Skin epidermis (tissue), 12 donors: ENCODE measurements around the gene CEP131.

Experiments used
- H3K27ac ChIP-seq, 21 experiments: fragments of 200-600 bp; sonication (generic) in 11 of 21; one replicate each; pipeline ENCODE4 v1.5.0; 2020; ENCODE audit warnings: mild to moderate bottlenecking in 3 of 21, inconsistent platforms in 2 of 21, moderate library complexity in 2 of 21
- H3K4me3 ChIP-seq, 7 experiments: fragments of 200-600 bp; sonication (generic) in 2 of 7; one replicate each; pipeline ENCODE4 v1.5.0; 2020; ENCODE audit warnings: inconsistent platforms in 2 of 7, mild to moderate bottlenecking in 2 of 7, moderate library complexity in 1 of 7

The CEP131 gene

DNA sequence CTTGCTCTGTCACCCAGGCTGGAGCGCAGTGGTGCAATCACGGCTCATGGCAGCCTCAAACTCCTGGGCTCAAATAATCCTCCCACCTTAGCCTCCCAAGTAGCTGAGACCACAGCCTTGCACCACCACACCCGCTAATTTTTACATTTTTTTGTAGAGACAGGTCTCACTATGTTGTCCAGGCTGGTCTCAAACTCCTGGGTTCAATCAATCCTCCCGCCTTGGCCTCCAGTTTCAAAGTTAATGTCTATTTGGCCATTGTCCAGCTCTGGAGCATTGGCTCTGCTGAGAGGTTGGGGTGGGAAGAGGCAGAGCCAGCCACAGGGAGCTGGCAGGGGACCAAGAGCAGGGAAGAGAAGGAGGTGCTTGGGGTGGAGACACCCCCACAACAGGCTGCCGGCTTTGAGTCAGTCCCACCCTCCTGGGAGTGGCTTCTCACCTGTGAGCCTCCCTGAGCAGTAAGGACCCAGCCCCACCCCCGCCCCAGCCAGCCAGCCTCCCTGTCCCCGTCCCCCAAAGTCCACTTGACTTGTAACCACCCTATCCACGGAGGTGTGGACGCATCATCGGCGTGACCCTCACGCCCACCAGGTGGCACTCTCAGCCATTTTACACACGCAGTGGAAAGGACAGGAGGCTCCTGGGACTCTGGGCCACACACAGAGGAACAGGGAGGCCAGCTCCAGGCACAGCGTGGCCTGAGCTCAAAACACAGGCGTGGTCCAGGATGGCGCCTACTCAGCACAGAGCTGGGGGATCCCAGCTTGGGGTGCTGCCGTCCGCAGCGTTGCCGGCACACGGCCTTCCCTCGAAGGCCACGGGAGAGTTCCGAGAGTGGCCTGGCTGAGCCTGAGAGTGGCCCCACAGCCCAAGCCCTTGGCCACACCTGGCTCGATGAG, 80.2 kb downstream of the CEP131 start:
- Histone ChIP-seq H3K27ac (no peak overlapping the region), H3K4me3 (no peak overlapping the region)

- Histone ChIP-seq H3K4me3 (no peak overlapping the region), H3K27ac (no peak overlapping the region)
Observed at GRCh38 chr17:81140695-81141094, 82.1 kb downstream of the CEP131 start.

- Histone ChIP-seq H3K27ac (no peak overlapping the region), H3K4me3 (no peak overlapping the region)
Observed at GRCh38 chr17:81140018-81140417, 82.7 kb downstream of the CEP131 start.
